ENCODE results near the gene UBR4.
"Not testable (repeated sequence)": the region's sequence is repeated elsewhere in the genome, so short reads cannot be mapped to it uniquely, and the experiment has no call there.

The UBR4 gene

GRCh38 chr1:19180265-19180657 lies 29.8 kb downstream of the UBR4 start:
- H3K36me3 ChIP-seq (ENCODE audit: insufficient read depth, low read length) = peaks cover 83% of the 10 kb centered on the region
- not testable (repeated sequence) for H3K9me3 ChIP-seq (ENCODE audit: low read length); H3K27ac ChIP-seq (ENCODE audit: low read depth, low read length); H3K27me3 ChIP-seq (ENCODE audit: control insufficient read depth in 1 of 2, insufficient read depth in 2 of 2, low read length in 2 of 2); H3K4me3 ChIP-seq (ENCODE audit: low read depth in 1 of 2, low read length in 2 of 2); H3K4me1 ChIP-seq (ENCODE audit: insufficient read depth, low read length); H3K9ac ChIP-seq (ENCODE audit: low read length)

GRCh38 chr1:19179597-19180264 lies 30.3 kb downstream of the UBR4 start:
- Histone ChIP-seq H3K36me3 (ENCODE audit: insufficient read depth, low read length) (peaks cover 83% of the 10 kb centered on the region), H3K27me3 (ENCODE audit: control insufficient read depth in 1 of 2, insufficient read depth in 2 of 2, low read length in 2 of 2) (no peaks in the 10 kb centered on the region), H3K9ac (ENCODE audit: low read length) (no peak overlapping the region), H3K9me3 (ENCODE audit: low read length) (no peaks in the 10 kb centered on the region), H3K4me1 (ENCODE audit: insufficient read depth, low read length) (no peaks in the 10 kb centered on the region), H3K4me3 (ENCODE audit: low read depth in 1 of 2, low read length in 2 of 2) (no peak overlapping the region), H3K27ac (ENCODE audit: low read depth, low read length) (no peak overlapping the region)

- Histone ChIP-seq H3K27ac (ENCODE audit: low read depth, low read length) (no peak overlapping the region), H3K4me1 (ENCODE audit: insufficient read depth, low read length) (no peaks in the 10 kb centered on the region), H3K4me3 (ENCODE audit: low read depth in 1 of 2, low read length in 2 of 2) (no peak overlapping the region), H3K36me3 (ENCODE audit: insufficient read depth, low read length) (peaks cover 84% of the 10 kb centered on the region), H3K9ac (ENCODE audit: low read length) (no peak overlapping the region), H3K27me3 (ENCODE audit: control insufficient read depth in 1 of 2, insufficient read depth in 2 of 2, low read length in 2 of 2) (no peaks in the 10 kb centered on the region), H3K9me3 (ENCODE audit: low read length) (no peaks in the 10 kb centered on the region)
Measured at GRCh38 chr1:19178734-19179398, 31.2 kb downstream of the UBR4 start.

GRCh38 chr1:19177811-19178210 lies 32.3 kb downstream of the UBR4 start:
- Histone ChIP-seq H3K27me3 (ENCODE audit: control insufficient read depth in 1 of 2, insufficient read depth in 2 of 2, low read length in 2 of 2) (no peaks in the 10 kb centered on the region), H3K36me3 (ENCODE audit: insufficient read depth, low read length) (peaks cover 86% of the 10 kb centered on the region), H3K4me3 (ENCODE audit: low read depth in 1 of 2, low read length in 2 of 2) (no peak overlapping the region), H3K27ac (ENCODE audit: low read depth, low read length) (no peak overlapping the region), H3K4me1 (ENCODE audit: insufficient read depth, low read length) (no peaks in the 10 kb centered on the region), H3K9me3 (ENCODE audit: low read length) (no peaks in the 10 kb centered on the region), H3K9ac (ENCODE audit: low read length) (no peak overlapping the region)

GRCh38 chr1:19169642-19170041 lies 40.4 kb downstream of the UBR4 start:
- Histone ChIP-seq H3K4me3 (ENCODE audit: low read depth in 1 of 2, low read length in 2 of 2) (no peak overlapping the region), H3K4me1 (ENCODE audit: insufficient read depth, low read length) (peaks cover 7% of the 10 kb centered on the region), H3K9me3 (ENCODE audit: low read length) (no peaks in the 10 kb centered on the region), H3K36me3 (ENCODE audit: insufficient read depth, low read length) (peaks cover 91% of the 10 kb centered on the region), H3K27ac (ENCODE audit: low read depth, low read length) (no peak overlapping the region), H3K9ac (ENCODE audit: low read length) (no peak overlapping the region), H3K27me3 (ENCODE audit: control insufficient read depth in 1 of 2, insufficient read depth in 2 of 2, low read length in 2 of 2) (no peaks in the 10 kb centered on the region)

GRCh38 chr1:19167140-19167539 lies 42.9 kb downstream of the UBR4 start:
- H3K9ac ChIP-seq (ENCODE audit: low read length) = no peak overlapping the region
- H3K27ac ChIP-seq (ENCODE audit: low read depth, low read length) = no peak overlapping the region
- H3K9me3 ChIP-seq (ENCODE audit: low read length) = no peaks in the 10 kb centered on the region
- peaks cover 7% of the 10 kb centered on the region for H3K4me1 ChIP-seq (ENCODE audit: insufficient read depth, low read length)
- no peak overlapping the region for H3K4me3 ChIP-seq (ENCODE audit: low read depth in 1 of 2, low read length in 2 of 2)
- H3K27me3 ChIP-seq (ENCODE audit: control insufficient read depth in 1 of 2, insufficient read depth in 2 of 2, low read length in 2 of 2) = no peaks in the 10 kb centered on the region
- peaks cover 93% of the 10 kb centered on the region for H3K36me3 ChIP-seq (ENCODE audit: insufficient read depth, low read length)

GRCh38 chr1:19166066-19166465 lies 44.0 kb downstream of the UBR4 start:
- Histone ChIP-seq H3K36me3 (ENCODE audit: insufficient read depth, low read length) (peaks cover 95% of the 10 kb centered on the region), H3K27ac (ENCODE audit: low read depth, low read length) (no peak overlapping the region), H3K9me3 (ENCODE audit: low read length) (no peaks in the 10 kb centered on the region), H3K9ac (ENCODE audit: low read length) (no peak overlapping the region), H3K4me3 (ENCODE audit: low read depth in 1 of 2, low read length in 2 of 2) (no peak overlapping the region), H3K27me3 (ENCODE audit: control insufficient read depth in 1 of 2, insufficient read depth in 2 of 2, low read length in 2 of 2) (no peaks in the 10 kb centered on the region), H3K4me1 (ENCODE audit: insufficient read depth, low read length) (peaks cover 7% of the 10 kb centered on the region)

GRCh38 chr1:19165501-19165900 lies 44.6 kb downstream of the UBR4 start:
- H3K27me3 ChIP-seq (ENCODE audit: control insufficient read depth in 1 of 2, insufficient read depth in 2 of 2, low read length in 2 of 2) = no peaks in the 10 kb centered on the region
- H3K4me3 ChIP-seq (ENCODE audit: low read depth in 1 of 2, low read length in 2 of 2) = no peak overlapping the region
- no peak overlapping the region for H3K27ac ChIP-seq (ENCODE audit: low read depth, low read length)
- peaks cover 95% of the 10 kb centered on the region for H3K36me3 ChIP-seq (ENCODE audit: insufficient read depth, low read length)
- no peaks in the 10 kb centered on the region for H3K9me3 ChIP-seq (ENCODE audit: low read length)
- H3K9ac ChIP-seq (ENCODE audit: low read length) = no peak overlapping the region
- H3K4me1 ChIP-seq (ENCODE audit: insufficient read depth, low read length) = peaks cover 7% of the 10 kb centered on the region

GRCh38 chr1:19164274-19165015 lies 45.6 kb downstream of the UBR4 start:
- H3K9me3 ChIP-seq (ENCODE audit: low read length) = no peaks in the 10 kb centered on the region
- no peak overlapping the region for H3K27ac ChIP-seq (ENCODE audit: low read depth, low read length)
- peaks cover 7% of the 10 kb centered on the region for H3K4me1 ChIP-seq (ENCODE audit: insufficient read depth, low read length)
- no peaks in the 10 kb centered on the region for H3K27me3 ChIP-seq (ENCODE audit: control insufficient read depth in 1 of 2, insufficient read depth in 2 of 2, low read length in 2 of 2)
- H3K4me3 ChIP-seq (ENCODE audit: low read depth in 1 of 2, low read length in 2 of 2) = no peak overlapping the region
- H3K36me3 ChIP-seq (ENCODE audit: insufficient read depth, low read length) = peaks cover 95% of the 10 kb centered on the region
- no peak overlapping the region for H3K9ac ChIP-seq (ENCODE audit: low read length)

- Histone ChIP-seq H3K4me1 (ENCODE audit: insufficient read depth, low read length) (peaks cover 7% of the 10 kb centered on the region), H3K36me3 (ENCODE audit: insufficient read depth, low read length) (peaks cover 94% of the 10 kb centered on the region), H3K4me3 (ENCODE audit: low read depth in 1 of 2, low read length in 2 of 2) (no peak overlapping the region), H3K27me3 (ENCODE audit: control insufficient read depth in 1 of 2, insufficient read depth in 2 of 2, low read length in 2 of 2) (no peaks in the 10 kb centered on the region), H3K27ac (ENCODE audit: low read depth, low read length) (no peak overlapping the region), H3K9me3 (ENCODE audit: low read length) (no peaks in the 10 kb centered on the region), H3K9ac (ENCODE audit: low read length) (no peak overlapping the region)
Measured at GRCh38 chr1:19163261-19163660, 46.8 kb downstream of the UBR4 start.

- no peak overlapping the region for H3K4me3 ChIP-seq (ENCODE audit: low read depth in 1 of 2, low read length in 2 of 2)
- no peaks in the 10 kb centered on the region for H3K27me3 ChIP-seq (ENCODE audit: control insufficient read depth in 1 of 2, insufficient read depth in 2 of 2, low read length in 2 of 2)
- no peak overlapping the region for H3K9ac ChIP-seq (ENCODE audit: low read length)
- H3K9me3 ChIP-seq (ENCODE audit: low read length) = no peaks in the 10 kb centered on the region
- H3K4me1 ChIP-seq (ENCODE audit: insufficient read depth, low read length) = peaks cover 7% of the 10 kb centered on the region
- H3K36me3 ChIP-seq (ENCODE audit: insufficient read depth, low read length) = peaks cover 96% of the 10 kb centered on the region
- no peak overlapping the region for H3K27ac ChIP-seq (ENCODE audit: low read depth, low read length)
Measured at GRCh38 chr1:19160831-19161230, 49.2 kb downstream of the UBR4 start.

All from muscle layer of colon (tissue), 2 donors.